Measurements from ENCODE around the gene BRIP1.
"Not testable (repeated sequence)": the region's sequence is repeated elsewhere in the genome, so short reads cannot be mapped to it uniquely, and the experiment has no call there.

GRCh38 chr17:61727798-61728197, 135.5 kb downstream of the BRIP1 start:
- TF ChIP-seq, protein P1, sequence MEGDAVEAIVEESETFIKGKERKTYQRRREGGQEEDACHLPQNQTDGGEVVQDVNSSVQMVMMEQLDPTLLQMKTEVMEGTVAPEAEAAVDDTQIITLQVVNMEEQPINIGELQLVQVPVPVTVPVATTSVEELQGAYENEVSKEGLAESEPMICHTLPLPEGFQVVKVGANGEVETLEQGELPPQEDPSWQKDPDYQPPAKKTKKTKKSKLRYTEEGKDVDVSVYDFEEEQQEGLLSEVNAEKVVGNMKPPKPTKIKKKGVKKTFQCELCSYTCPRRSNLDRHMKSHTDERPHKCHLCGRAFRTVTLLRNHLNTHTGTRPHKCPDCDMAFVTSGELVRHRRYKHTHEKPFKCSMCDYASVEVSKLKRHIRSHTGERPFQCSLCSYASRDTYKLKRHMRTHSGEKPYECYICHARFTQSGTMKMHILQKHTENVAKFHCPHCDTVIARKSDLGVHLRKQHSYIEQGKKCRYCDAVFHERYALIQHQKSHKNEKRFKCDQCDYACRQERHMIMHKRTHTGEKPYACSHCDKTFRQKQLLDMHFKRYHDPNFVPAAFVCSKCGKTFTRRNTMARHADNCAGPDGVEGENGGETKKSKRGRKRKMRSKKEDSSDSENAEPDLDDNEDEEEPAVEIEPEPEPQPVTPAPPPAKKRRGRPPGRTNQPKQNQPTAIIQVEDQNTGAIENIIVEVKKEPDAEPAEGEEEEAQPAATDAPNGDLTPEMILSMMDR (conservative IDR thresholded peaks at IDR 0.05 in 1 of 2, IDR thresholded peaks at IDR 0.05 in 1 of 2; ENCODE audit: low read depth in 1 of 2, low read length in 2 of 2) = not testable (repeated sequence)
- not testable (repeated sequence) for TF ChIP-seq EZH2 (IDR thresholded peaks at IDR 0.05; ENCODE audit: low read length, missing control alignments)
